ENCODE results near the gene PEX12.

The PEX12 gene

DNA sequence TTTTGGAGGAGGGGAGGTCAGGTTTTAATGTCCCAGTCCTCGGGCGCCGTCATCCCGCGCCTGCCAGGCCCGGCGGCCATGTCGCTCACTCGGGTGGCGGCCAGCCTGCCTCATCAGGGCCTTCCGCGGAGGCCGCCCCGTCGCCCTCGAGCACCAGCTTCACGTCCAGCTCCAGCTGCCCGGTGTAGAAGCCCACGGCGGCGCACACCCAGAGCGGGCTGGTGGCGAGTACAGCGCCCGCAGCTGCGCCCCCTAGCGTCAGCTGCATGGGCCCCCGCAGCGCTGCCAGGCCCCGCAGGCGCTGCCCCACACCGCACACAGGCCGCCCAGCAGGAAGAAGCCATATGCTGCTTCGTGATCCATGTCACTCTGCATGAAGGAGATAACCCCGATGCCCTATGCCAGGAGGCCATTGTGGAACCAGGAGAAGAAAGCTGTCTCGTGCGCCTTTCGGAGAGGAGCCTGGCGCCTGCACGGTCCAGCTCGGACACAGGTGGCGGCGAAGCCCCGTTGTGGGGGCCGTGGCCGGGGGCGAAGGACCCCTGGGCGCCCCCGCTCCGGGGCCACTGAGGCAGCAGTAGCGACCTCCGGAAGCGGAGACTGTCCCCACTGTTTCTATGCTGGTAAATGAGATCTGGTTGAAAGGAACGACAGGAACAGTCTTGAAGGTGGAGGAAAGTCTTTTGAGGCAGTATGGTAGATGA, 18.3 kb upstream of the PEX12 start:
- no peak overlapping the region for H3K27ac ChIP-seq
- TF ChIP-seq ZFX (IDR thresholded peaks at IDR 0.05; ENCODE audit: borderline replicate concordance) = no peak
- peak; percentile 35 for TF ChIP-seq CTCF (IDR thresholded peaks at IDR 0.05)

DNA sequence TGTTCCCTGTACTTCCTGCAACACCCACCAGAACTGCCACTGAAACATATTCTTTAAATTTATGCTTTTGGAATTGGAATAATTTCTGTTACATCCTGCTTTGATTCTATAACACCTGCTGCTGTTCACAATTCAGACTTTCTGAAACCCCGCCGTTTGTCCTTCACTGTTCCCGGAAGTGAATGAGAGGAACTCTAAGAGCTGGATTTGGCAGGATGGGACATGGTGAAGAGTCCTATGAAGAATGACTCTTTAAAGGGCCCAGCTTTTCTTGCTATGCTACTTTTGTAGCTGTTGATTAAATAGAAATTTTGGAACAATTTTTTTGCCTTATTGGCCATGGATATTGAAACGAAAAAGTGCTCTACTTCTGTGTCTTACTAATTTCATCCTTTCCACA, 17.7 kb upstream of the PEX12 start:
- no peak for TF ChIP-seq CTCF (IDR thresholded peaks at IDR 0.05)
- no peak for TF ChIP-seq ZFX (IDR thresholded peaks at IDR 0.05; ENCODE audit: borderline replicate concordance)
- H3K27ac ChIP-seq = no peak overlapping the region

GRCh38 chr17:35588196-35588920, 10.0 kb upstream of the PEX12 start:
- peak overlapping the region; percentile 78 for H3K27ac ChIP-seq

GRCh38 chr17:35587074-35587961, 8.9 kb upstream of the PEX12 start, which contains the start of gene AP2B1:
Gene AP2B1 (plus strand): TSS chr17:35587322. CDS start chr17:35594031, 6,709 bp downstream.
- H3K27ac ChIP-seq = peak within 1 kb of the TSS; percentile 78
- TF ChIP-seq ZFX (IDR thresholded peaks at IDR 0.05; ENCODE audit: borderline replicate concordance) (no peak), CTCF (IDR thresholded peaks at IDR 0.05) (no peak)

More at GRCh38 chr17:35588196-35588920, 10.0 kb upstream of the PEX12 start:
- no peak for TF ChIP-seq CTCF (IDR thresholded peaks at IDR 0.05)
- TF ChIP-seq ZFX (IDR thresholded peaks at IDR 0.05; ENCODE audit: borderline replicate concordance) = no peak

- TF ChIP-seq ZFX (IDR thresholded peaks at IDR 0.05; ENCODE audit: borderline replicate concordance) = no peak
- no peak for TF ChIP-seq CTCF (IDR thresholded peaks at IDR 0.05)
- H3K27ac ChIP-seq = peak overlapping the region; percentile 78
These were observed 8.2 kb upstream of the PEX12 start for GRCh38 chr17:35586569-35587073.

GRCh38 chr17:35584061-35584460, 5.7 kb upstream of the PEX12 start:
- TF ChIP-seq ZFX (IDR thresholded peaks at IDR 0.05; ENCODE audit: borderline replicate concordance) = no peak
- no peak for TF ChIP-seq CTCF (IDR thresholded peaks at IDR 0.05)
- no peak overlapping the region for H3K27ac ChIP-seq
